AG09319 (cell line): ENCODE results near the gene GAPDH.
A peak's percentile ranks its signal among the peaks of the same experiment; 100 is the strongest.
"Not testable (repeated sequence)": the region's sequence is repeated elsewhere in the genome, so short reads cannot be mapped to it uniquely, and the experiment has no call there.

Source experiments
- DNase-seq: peaks from one replicate; pipeline ENCODE4 v3.0.0-alpha.2; 2010; ENCODE audit warnings: low read depth; ENCODE audit errors: extremely low read depth
- TF ChIP-seq, protein P1 (sequence below): IDR thresholded peaks from 2 replicates; pipeline ENCODE4 v1.5.1; 2011; ENCODE audit warnings: low read depth, mild to moderate bottlenecking, inconsistent platforms, low read length, moderate library complexity

GAPDH gene

DNA sequence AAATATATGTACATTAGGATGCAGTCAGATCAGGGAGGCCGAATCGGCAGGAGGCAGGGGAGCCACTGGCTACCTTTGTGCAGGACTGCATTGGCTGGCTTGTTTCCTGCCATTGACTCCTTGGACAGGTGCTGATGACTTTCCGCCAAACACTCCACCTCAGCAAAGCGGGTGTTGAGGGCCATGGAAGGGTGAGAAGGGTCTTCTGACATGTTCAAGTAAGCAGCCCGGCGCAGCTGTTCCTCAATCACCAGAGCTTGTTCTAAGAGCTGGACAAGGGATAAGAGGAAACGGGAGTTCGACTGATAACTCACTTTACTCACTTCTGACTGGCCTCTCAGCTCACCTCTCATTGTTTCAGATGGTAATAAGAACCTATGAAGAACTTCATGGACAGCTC, 38.7 kb downstream of the GAPDH start:
- TF ChIP-seq, protein P1, sequence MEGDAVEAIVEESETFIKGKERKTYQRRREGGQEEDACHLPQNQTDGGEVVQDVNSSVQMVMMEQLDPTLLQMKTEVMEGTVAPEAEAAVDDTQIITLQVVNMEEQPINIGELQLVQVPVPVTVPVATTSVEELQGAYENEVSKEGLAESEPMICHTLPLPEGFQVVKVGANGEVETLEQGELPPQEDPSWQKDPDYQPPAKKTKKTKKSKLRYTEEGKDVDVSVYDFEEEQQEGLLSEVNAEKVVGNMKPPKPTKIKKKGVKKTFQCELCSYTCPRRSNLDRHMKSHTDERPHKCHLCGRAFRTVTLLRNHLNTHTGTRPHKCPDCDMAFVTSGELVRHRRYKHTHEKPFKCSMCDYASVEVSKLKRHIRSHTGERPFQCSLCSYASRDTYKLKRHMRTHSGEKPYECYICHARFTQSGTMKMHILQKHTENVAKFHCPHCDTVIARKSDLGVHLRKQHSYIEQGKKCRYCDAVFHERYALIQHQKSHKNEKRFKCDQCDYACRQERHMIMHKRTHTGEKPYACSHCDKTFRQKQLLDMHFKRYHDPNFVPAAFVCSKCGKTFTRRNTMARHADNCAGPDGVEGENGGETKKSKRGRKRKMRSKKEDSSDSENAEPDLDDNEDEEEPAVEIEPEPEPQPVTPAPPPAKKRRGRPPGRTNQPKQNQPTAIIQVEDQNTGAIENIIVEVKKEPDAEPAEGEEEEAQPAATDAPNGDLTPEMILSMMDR: no peak
- no peak for DNase-seq

DNA sequence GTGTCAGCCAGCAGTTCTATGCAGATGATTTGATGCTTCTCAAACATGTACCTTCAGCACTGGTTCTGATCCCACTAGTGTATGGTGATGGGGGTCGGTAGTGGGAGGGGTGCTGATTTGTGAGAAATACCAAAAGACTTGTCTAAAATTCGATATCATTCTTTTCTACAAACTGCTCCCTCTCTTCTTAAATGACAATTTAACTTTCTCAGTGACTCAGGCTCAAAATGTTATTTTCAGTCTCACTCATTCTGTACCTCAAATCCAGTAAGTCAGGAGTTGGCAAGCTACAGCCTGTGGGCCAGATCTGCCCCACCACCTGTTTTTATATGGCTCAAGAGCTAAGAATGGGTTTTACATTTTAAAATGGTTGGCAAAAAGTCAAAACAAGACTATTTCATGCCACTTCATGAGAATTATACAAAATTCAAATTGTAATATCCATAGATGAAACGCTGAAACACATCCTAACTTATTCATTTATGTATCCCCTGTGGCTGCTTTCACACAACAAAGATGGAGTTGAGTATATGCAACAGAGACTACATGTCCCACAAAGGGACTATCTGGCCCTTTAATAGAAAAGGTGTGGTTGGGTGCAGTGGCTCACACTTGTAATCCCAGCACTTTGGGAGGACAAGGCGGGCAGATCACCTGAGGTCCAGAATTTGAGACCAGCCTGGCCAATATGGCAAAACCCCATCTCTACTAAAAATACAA, 40.4 kb downstream of the GAPDH start:
- TF ChIP-seq, protein P1: no peak
- DNase-seq: no peak

DNA sequence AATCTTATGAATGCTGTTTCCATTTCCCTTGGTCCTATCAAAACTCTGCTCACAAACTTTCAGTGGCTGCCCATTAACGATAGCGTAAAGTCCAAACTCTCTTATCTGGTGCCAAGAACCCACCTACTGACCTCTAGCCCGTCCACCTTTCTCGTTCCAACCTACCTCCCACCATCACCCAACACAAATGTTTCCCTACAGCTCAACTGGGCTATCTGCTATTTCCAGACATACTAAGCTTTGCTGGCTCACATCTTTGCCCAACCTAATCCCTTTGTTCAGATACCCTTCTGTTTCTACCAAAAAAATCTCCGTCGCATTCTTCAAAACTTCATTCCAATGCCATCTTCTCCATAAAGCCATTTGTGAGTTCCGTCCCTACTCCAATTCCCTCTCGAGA, 41.3 kb downstream of the GAPDH start:
- TF ChIP-seq, protein P1: no peak
- no peak for DNase-seq

DNA sequence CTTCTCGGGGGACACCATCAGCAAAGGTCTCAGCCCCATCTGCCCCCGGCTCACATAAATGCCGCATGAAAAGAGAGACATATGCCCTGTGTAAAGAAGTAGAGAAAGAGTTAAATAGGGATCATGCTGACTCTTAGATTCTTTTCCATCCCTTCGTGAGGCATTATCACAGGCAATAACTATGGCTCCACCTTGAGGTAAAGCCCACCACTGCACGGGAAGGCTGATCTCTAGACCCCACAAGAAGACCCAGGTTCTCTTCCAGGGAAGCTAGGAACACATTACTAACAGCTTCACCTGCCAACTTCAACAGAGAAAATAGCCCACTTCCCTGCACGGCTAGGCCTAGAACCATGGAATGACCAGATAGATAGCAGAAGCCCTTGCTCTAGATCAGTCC, 47.9 kb downstream of the GAPDH start:
- TF ChIP-seq, protein P1: peak; percentile 16
- DNase-seq: no peak

DNA sequence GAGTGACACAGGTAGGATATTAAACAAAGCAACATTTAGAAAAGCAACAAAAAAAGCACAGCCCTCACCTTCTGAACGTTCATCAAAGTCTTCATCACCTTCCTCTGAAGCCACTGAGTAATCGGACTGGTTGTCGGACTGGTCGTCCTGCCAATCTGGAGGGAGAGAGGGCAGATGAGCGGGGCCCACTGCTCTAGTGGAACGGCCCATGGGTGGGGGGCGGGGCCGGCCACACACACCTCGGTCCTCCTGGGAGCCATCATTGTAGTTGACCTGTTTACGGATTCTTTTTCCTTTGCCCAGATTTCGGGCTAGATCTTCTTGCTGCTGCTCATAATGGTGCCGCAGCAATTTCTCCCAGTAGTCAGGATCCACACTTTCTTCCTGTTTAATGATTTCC, 48.6 kb downstream of the GAPDH start:
- TF ChIP-seq, protein P1: no peak
- no peak for DNase-seq

DNA sequence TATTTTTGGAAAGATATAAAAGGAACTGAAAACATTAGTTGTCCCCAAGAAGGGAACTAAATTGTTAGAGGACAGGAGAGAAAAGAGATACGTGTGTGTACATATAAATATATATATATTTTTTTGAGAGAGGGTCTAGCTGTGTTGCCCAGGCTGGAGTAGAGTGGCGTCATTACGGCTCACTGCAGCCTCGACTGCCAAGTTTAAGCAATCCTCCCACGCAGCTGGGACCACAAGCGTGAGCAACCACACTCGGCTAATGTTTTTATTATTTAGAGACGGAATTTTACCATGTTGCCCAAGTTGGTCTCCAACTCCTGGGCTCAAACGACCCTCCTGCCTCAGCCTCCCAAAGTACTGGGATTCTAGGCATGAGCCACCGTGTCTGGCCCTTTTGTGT, 50.0 kb downstream of the GAPDH start:
- TF ChIP-seq, protein P1: no peak
- DNase-seq: no peak

DNA sequence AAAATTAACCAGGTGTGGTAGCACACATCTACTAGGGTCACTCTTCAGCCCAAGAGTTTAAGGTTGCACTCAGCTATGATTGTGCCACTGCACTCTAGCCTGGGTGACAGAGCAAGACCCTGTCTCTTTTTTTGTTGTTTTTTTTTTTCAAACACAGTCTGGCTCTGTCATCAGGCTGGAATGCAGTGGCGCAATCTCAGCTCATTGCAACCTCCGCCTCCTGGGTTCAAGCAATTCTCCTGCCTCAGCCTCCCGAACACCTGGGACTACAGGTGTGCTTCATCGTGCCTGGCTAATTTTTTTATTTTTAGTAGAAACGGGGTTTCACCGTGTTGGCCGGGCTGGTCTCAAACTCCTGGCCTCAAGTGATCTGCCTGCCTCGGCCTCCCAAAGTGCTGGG, 52.3 kb downstream of the GAPDH start:
- not testable (repeated sequence) for DNase-seq
